Neural cell (in vitro differentiated cells): Measurements from ENCODE around the gene COL4A2. TPM values are rescaled to one million over a fixed set of nuclear protein-coding genes. Genes with fewer than 3 reads are reported as not detected.

ENCODE experiments used
- H2AFZ ChIP-seq: fragments of 200-600, 300-800 bp; sonication (generic), shearing (Covaris generic); 2 replicates; pipeline ENCODE4 v1.6.0; 2014; ENCODE audit warnings: low read depth, mild to moderate bottlenecking, antibody characterized with exemption, low read length, moderate library complexity
- H3F3A ChIP-seq: fragments of 200-600 bp; shearing (Covaris generic); 2 replicates; pipeline ENCODE4 v1.6.1; 2016; ENCODE audit warnings: mild to moderate bottlenecking, moderate library complexity, mixed read lengths, antibody characterized with exemption, low read length; ENCODE audit not compliant: insufficient read depth, poor library complexity, severe bottlenecking
- H3K27ac ChIP-seq: fragments of 200-600, 300-800 bp; sonication (generic), shearing (Covaris generic); 2 replicates; pipeline ENCODE4 v1.5.1; 2014; ENCODE audit warnings: mild to moderate bottlenecking, low read length, moderate library complexity
- H3K27me3 ChIP-seq: fragments of 300-800, 200-600 bp; sonication (generic), shearing (Covaris generic); 2 replicates; pipeline ENCODE4 v1.6.0; 2014; ENCODE audit warnings: mild to moderate bottlenecking, low read depth, low read length, moderate library complexity; ENCODE audit not compliant: insufficient read depth
- H3K36me3 ChIP-seq: fragments of 300-800, 200-600 bp; sonication (generic), shearing (Covaris generic); 2 replicates; pipeline ENCODE4 v1.5.1; 2014; ENCODE audit warnings: mild to moderate bottlenecking, antibody characterized with exemption, low read length, moderate library complexity; ENCODE audit not compliant: insufficient read depth
- H3K4me2 ChIP-seq: fragments of 300-800, 200-600 bp; sonication (generic), shearing (Covaris generic); 2 replicates; pipeline ENCODE4 v1.6.0; 2014; ENCODE audit warnings: mild to moderate bottlenecking, low read length
- H3K4me3 ChIP-seq: fragments of 300-800, 200-600 bp; sonication (generic), shearing (Covaris generic); 2 replicates; pipeline ENCODE4 v1.5.1; 2014; ENCODE audit warnings: mild to moderate bottlenecking, low read length, moderate library complexity
- H3K79me2 ChIP-seq: fragments of 200-600 bp; shearing (Covaris generic); replicated peaks from 2 replicates; pipeline ENCODE4 v1.6.0; 2014; ENCODE audit warnings: mild to moderate bottlenecking, low read length, moderate library complexity; ENCODE audit not compliant: insufficient read depth
- H3K9ac ChIP-seq: fragments of 300-800, 200-600 bp; sonication (generic), shearing (Covaris generic); 2 replicates; pipeline ENCODE4 v1.6.1; 2016; ENCODE audit warnings: mild to moderate bottlenecking, low read length, mixed read lengths
- H3K9me2 ChIP-seq: fragments of 200-600 bp; shearing (Covaris generic); 2 replicates; pipeline ENCODE4 v1.6.1; 2016; ENCODE audit warnings: mild to moderate bottlenecking, low read length, mixed read lengths; ENCODE audit not compliant: insufficient read depth
- H3K9me3 ChIP-seq: fragments of 200-600, 300-800 bp; sonication (generic), shearing (Covaris generic); 2 replicates; pipeline ENCODE4 v1.6.1; 2016; ENCODE audit warnings: mild to moderate bottlenecking, mixed run types, low read length, moderate library complexity, mixed read lengths
- H4K20me1 ChIP-seq: fragments of 200-600 bp; shearing (Covaris generic); 2 replicates; pipeline ENCODE4 v1.6.1; 2016; ENCODE audit warnings: mild to moderate bottlenecking, mixed run types; ENCODE audit not compliant: insufficient read depth
- CTCF ChIP-seq: fragments of 450-650 bp; IDR thresholded peaks from 2 replicates; pipeline ENCODE4 v1.5.1; 2014; ENCODE audit warnings: antibody characterized with exemption, mild to moderate bottlenecking, moderate library complexity; ENCODE audit not compliant: poor library complexity, severe bottlenecking
- EP300 ChIP-seq: fragments of 450-650 bp; conservative IDR thresholded peaks from 2 replicates; pipeline ENCODE4 v1.6.1; 2014; ENCODE audit warnings: antibody characterized with exemption, mild to moderate bottlenecking, moderate library complexity; ENCODE audit not compliant: poor library complexity, severe bottlenecking
- EZH2 ChIP-seq: fragments of 200-600, 300-800 bp; shearing (Covaris generic), sonication (generic); IDR thresholded peaks from 2 replicates; pipeline ENCODE4 v1.6.1; 2014; ENCODE audit warnings: antibody characterized with exemption, low read length, borderline replicate concordance, mild to moderate bottlenecking; ENCODE audit not compliant: insufficient read depth, poor library complexity, severe bottlenecking
- MXI1 ChIP-seq: fragments of 450-650 bp; conservative IDR thresholded peaks from 2 replicates; pipeline ENCODE4 v1.6.1; 2014; ENCODE audit warnings: antibody characterized with exemption, mild to moderate bottlenecking; ENCODE audit not compliant: poor library complexity, severe bottlenecking
- POLR2AphosphoS5 ChIP-seq: IDR thresholded peaks from 2 replicates; pipeline ENCODE4 v1.6.1; 2012
- RAD21 ChIP-seq: fragments of 450-650 bp; conservative IDR thresholded peaks from 2 replicates; pipeline ENCODE4 v1.6.1; 2014; ENCODE audit warnings: antibody characterized with exemption, mild to moderate bottlenecking, moderate library complexity
- REST ChIP-seq: IDR thresholded peaks from 2 replicates; pipeline ENCODE4 v1.6.1; 2012; ENCODE audit warnings: borderline replicate concordance
- SMC3 ChIP-seq: fragments of 450-650 bp; conservative IDR thresholded peaks from 2 replicates; pipeline ENCODE4 v1.6.1; 2014; ENCODE audit warnings: antibody characterized with exemption, mild to moderate bottlenecking, moderate library complexity; ENCODE audit not compliant: poor library complexity
- TAF1 ChIP-seq: IDR thresholded peaks from 2 replicates; pipeline ENCODE4 v1.6.1; 2012; ENCODE audit warnings: low read depth
- polyA plus RNA-seq: library from polyadenylated mRNA; depleted of rRNA; stranded (reverse); fragments of >200 nt; gene quantifications from 2 replicates; pipeline ENCODE4 v1.2.3, GENCODE V29; 2014

COL4A2 gene
- polyA plus RNA-seq, 1 donor from 2014 or later = 30.8 TPM

- Histone ChIP-seq H3K79me2 (no peaks in the 10 kb centered on the region), H3K9ac (no peak overlapping the region), H2AFZ (no peak overlapping the region), H3K27me3 (no peaks in the 10 kb centered on the region), H3F3A (no peaks in the 10 kb centered on the region), H3K9me3 (no peaks in the 10 kb centered on the region), H3K4me2 (no peak overlapping the region), H3K9me2 (no peaks in the 10 kb centered on the region), H3K4me3 (no peak overlapping the region), H3K36me3 (no peaks in the 10 kb centered on the region), H4K20me1 (no peaks in the 10 kb centered on the region), H3K27ac (no peak overlapping the region)
- TF ChIP-seq RAD21 (no peak), EP300 (no peak), SMC3 (no peak), CTCF (no peak), MXI1 (no peak), REST (no peak), EZH2 (no peak), TAF1 (no peak), POLR2AphosphoS5 (no peak)
Measured at GRCh38 chr13:110372676-110373075, 65.6 kb downstream of the COL4A2 start.

GRCh38 chr13:110373617-110374016 lies 66.5 kb downstream of the COL4A2 start:
- H3K4me2 ChIP-seq = no peak overlapping the region
- H4K20me1 ChIP-seq = no peaks in the 10 kb centered on the region
- no peaks in the 10 kb centered on the region for H3F3A ChIP-seq
- H3K9me2 ChIP-seq = no peaks in the 10 kb centered on the region
- H3K27ac ChIP-seq = no peak overlapping the region
- H3K4me3 ChIP-seq = no peak overlapping the region
- H3K79me2 ChIP-seq = no peaks in the 10 kb centered on the region
- no peak overlapping the region for H3K9ac ChIP-seq
- TF ChIP-seq EP300 (no peak), RAD21 (no peak), CTCF (no peak), MXI1 (no peak), REST (no peak)
- H3K9me3 ChIP-seq = no peaks in the 10 kb centered on the region
- no peaks in the 10 kb centered on the region for H3K36me3 ChIP-seq
- H2AFZ ChIP-seq = no peak overlapping the region
- no peaks in the 10 kb centered on the region for H3K27me3 ChIP-seq
